ENCODE data around the gene PURB. TPM values are rescaled to one million over a fixed set of nuclear protein-coding genes. Genes with fewer than 3 reads are reported as not detected.
"Not testable (repeated sequence)": the region's sequence is repeated elsewhere in the genome, so short reads cannot be mapped to it uniquely, and the experiment has no call there.

PURB gene
- total and polyA plus RNA-seq, 8 donors, result 3.6 to 14.7 (median 7.8) TPM

GRCh38 chr7:44875241-44875640, 10.1 kb downstream of the PURB start:
- peaks cover 2 to 8% (median 2%) of the 10 kb centered on the region in 3 donors for H3K4me1 ChIP-seq
- H3K4me3 ChIP-seq, result no peak overlapping the region
- no peaks in the 10 kb centered on the region for H3K27me3 ChIP-seq
- no peak overlapping the region for H3K27ac ChIP-seq
- TF ChIP-seq CTCF (IDR thresholded peaks at IDR 0.05), result no peak
- no peak for DNase-seq
- 89 to 91% methylated on average over 11 of the region's 11 CpGs for WGBS, 2 donors
- ATAC-seq, result no peak
- H3K9me3 ChIP-seq, result no peaks in the 10 kb centered on the region
- no peak for FAIRE-seq
- no peaks in the 10 kb centered on the region for H3K36me3 ChIP-seq
- intact Hi-C loops (cut with DNase I), result no loop called here

- FAIRE-seq, result no peak
- TF ChIP-seq CTCF (IDR thresholded peaks at IDR 0.05), result no peak
- intact Hi-C loops (cut with DNase I), result no loop called here
Observed at GRCh38 chr7:44872787-44873186, 12.5 kb downstream of the PURB start.

GRCh38 chr7:44871918-44872317, 13.4 kb downstream of the PURB start:
- DNase-seq; H3K27ac ChIP-seq; H3K36me3 ChIP-seq; ATAC-seq; H3K27me3 ChIP-seq; FAIRE-seq; H3K9me3 ChIP-seq; intact Hi-C loops (cut with DNase I); H3K4me3 ChIP-seq; H3K4me1 ChIP-seq: not testable (repeated sequence)
- WGBS, 2 donors, result 94 to 95% methylated on average over 20 to 23 of the region's 23 CpGs

More at GRCh38 chr7:44872787-44873186, 12.5 kb downstream of the PURB start:
- DNase-seq (no peak), ATAC-seq (no peak)
- 92 to 95% methylated on average over 1 of the region's 1 CpG for WGBS, 2 donors
- H3K36me3 ChIP-seq, result no peaks in the 10 kb centered on the region
- H3K4me1 ChIP-seq, result no peaks in the 10 kb centered on the region
- H3K27ac ChIP-seq, result no peak overlapping the region
- H3K27me3 ChIP-seq, result no peaks in the 10 kb centered on the region
- no peaks in the 10 kb centered on the region for H3K9me3 ChIP-seq
- H3K4me3 ChIP-seq, result no peak overlapping the region

GRCh38 chr7:44870780-44871179, 14.6 kb downstream of the PURB start:
- 87 to 93% methylated on average over 28 to 29 of the region's 29 CpGs for WGBS, 2 donors
- not testable (repeated sequence) for FAIRE-seq, H3K9me3 ChIP-seq

GRCh38 chr7:44870336-44870735, 15.0 kb downstream of the PURB start:
- intact Hi-C loops (cut with DNase I); FAIRE-seq; H3K4me3 ChIP-seq; DNase-seq; H3K9me3 ChIP-seq; ATAC-seq; H3K4me1 ChIP-seq; H3K27ac ChIP-seq; H3K36me3 ChIP-seq; H3K27me3 ChIP-seq: not testable (repeated sequence)
- 78 to 90% methylated on average over 3 of the region's 3 CpGs for WGBS, 2 donors

More at GRCh38 chr7:44870780-44871179, 14.6 kb downstream of the PURB start:
- H3K36me3 ChIP-seq; DNase-seq; intact Hi-C loops (cut with DNase I); H3K4me1 ChIP-seq; ATAC-seq; H3K27ac ChIP-seq; H3K4me3 ChIP-seq; H3K27me3 ChIP-seq: not testable (repeated sequence)

GRCh38 chr7:44867073-44867995, 18.0 kb downstream of the PURB start:
- Histone ChIP-seq H3K27me3 (no peaks in the 10 kb centered on the region), H3K27ac (no peak overlapping the region), H3K36me3 (no peaks in the 10 kb centered on the region), H3K4me1 (no peaks in the 10 kb centered on the region), H3K4me3 (no peak overlapping the region), H3K9me3 (no peaks in the 10 kb centered on the region)
- DNase-seq, result no peak
- FAIRE-seq, result no peak
- TF ChIP-seq CTCF (IDR thresholded peaks at IDR 0.05), result no peak
- ATAC-seq, result peak in 3 of 4 donors; percentile 41 to 79 (median 79)
- intact Hi-C loops (cut with DNase I), result no loop called here
- 45 to 53% methylated on average over 4 of the region's 4 CpGs for WGBS, 2 donors

GRCh38 chr7:44861949-44862348, 23.4 kb downstream of the PURB start:
- H3K27ac ChIP-seq; DNase-seq; H3K27me3 ChIP-seq; H3K4me1 ChIP-seq; intact Hi-C loops (cut with DNase I); FAIRE-seq; H3K9me3 ChIP-seq; ATAC-seq; H3K36me3 ChIP-seq; H3K4me3 ChIP-seq: not testable (repeated sequence)
- whole genome bisulfite sequencing, 2 donors, result 90 to 92% methylated on average over 4 of the region's 4 CpGs
